Astrocyte (in vitro differentiated cells and primary cell): ENCODE measurements around the gene TEX48. TPM values are rescaled to one million over a fixed set of nuclear protein-coding genes. Genes with fewer than 3 reads are reported as not detected.

ENCODE experiments used
- DNase-seq: peaks from one replicate; pipeline ENCODE4 v3.0.0-alpha.2; 2010; ENCODE audit warnings: low read depth
- FAIRE-seq: peaks from 2 replicates; lab custom pipeline; 2011; peaks lifted over from hg19 to GRCh38; lab: Jason Lieb, UNC
- H2AFZ ChIP-seq: 2 replicates; pipeline ENCODE4 v1.6.0; 2012; ENCODE audit warnings: low read depth, low read length, inconsistent platforms
- H3K27ac ChIP-seq: 2 replicates; pipeline ENCODE4 v1.5.1; 2011; ENCODE audit warnings: low read depth, low read length, inconsistent platforms
- H3K27me3 ChIP-seq: 2 replicates; pipeline ENCODE4 v1.6.0; 2011; ENCODE audit warnings: low read length, inconsistent platforms; ENCODE audit not compliant: insufficient read depth
- H3K36me3 ChIP-seq: 2 replicates; pipeline ENCODE4 v1.5.1; 2011; ENCODE audit warnings: low read length, inconsistent platforms; ENCODE audit not compliant: insufficient read depth
- H3K4me1 ChIP-seq: 2 replicates; pipeline ENCODE4 v1.5.1; 2011; ENCODE audit warnings: low read length, inconsistent platforms; ENCODE audit not compliant: insufficient read depth
- H3K4me2 ChIP-seq: 2 replicates; pipeline ENCODE4 v1.6.0; 2012; ENCODE audit warnings: low read length, inconsistent platforms
- H3K4me3 ChIP-seq: 2 replicates; pipeline ENCODE4 v1.5.1; 2011; ENCODE audit warnings: low read depth, mild to moderate bottlenecking, low read length, inconsistent platforms; ENCODE audit not compliant: insufficient read depth
- H3K79me2 ChIP-seq: 2 replicates; pipeline ENCODE4 v1.6.0; 2012; ENCODE audit warnings: mild to moderate bottlenecking, low read length, inconsistent platforms; ENCODE audit not compliant: insufficient read depth
- H3K9ac ChIP-seq: 2 replicates; pipeline ENCODE4 v1.6.0; 2012; ENCODE audit warnings: mild to moderate bottlenecking, low read length, inconsistent platforms
- H3K9me3 ChIP-seq: 2 replicates; pipeline ENCODE4 v1.5.1; 2012; ENCODE audit warnings: low read depth, mild to moderate bottlenecking, low read length, inconsistent platforms; ENCODE audit not compliant: insufficient read depth
- H4K20me1 ChIP-seq: 2 replicates; pipeline ENCODE4 v1.6.0; 2012; ENCODE audit warnings: low read length, inconsistent platforms; ENCODE audit not compliant: insufficient read depth
- H3K27ac Mint-ChIP-seq: one replicate; pipeline ENCODE4 v1.8.0; 2021; ENCODE audit warnings: mild to moderate bottlenecking, mixed read lengths; ENCODE audit not compliant: unreplicated experiment
- H3K27me3 Mint-ChIP-seq: one replicate; pipeline ENCODE4 v1.8.0; 2021; ENCODE audit warnings: low read depth, mixed read lengths; ENCODE audit not compliant: unreplicated experiment
- H3K36me3 Mint-ChIP-seq: one replicate; pipeline ENCODE4 v1.8.0; 2021; ENCODE audit warnings: low read depth, mixed read lengths; ENCODE audit not compliant: unreplicated experiment
- H3K4me1 Mint-ChIP-seq: one replicate; pipeline ENCODE4 v1.8.0; 2021; ENCODE audit warnings: low read depth, mixed read lengths; ENCODE audit not compliant: unreplicated experiment
- H3K4me3 Mint-ChIP-seq: one replicate; pipeline ENCODE4 v1.8.0; 2021; ENCODE audit warnings: mild to moderate bottlenecking, moderate library complexity, mixed read lengths; ENCODE audit not compliant: unreplicated experiment
- H3K9me3 Mint-ChIP-seq: one replicate; pipeline ENCODE4 v1.8.0; 2021; ENCODE audit warnings: mild to moderate bottlenecking, mixed read lengths; ENCODE audit not compliant: unreplicated experiment
- EZH2 ChIP-seq: IDR thresholded peaks from 2 replicates; pipeline ENCODE4 v1.6.1; 2012; ENCODE audit warnings: mild to moderate bottlenecking, low read length, inconsistent platforms; ENCODE audit not compliant: insufficient read depth
- total RNA-seq: library from RNA; stranded (reverse); gene quantifications from 2 replicates; pipeline ENCODE4 v1.2.1, GENCODE V29; 2021
- TF ChIP-seq, protein P1 (sequence below): IDR thresholded peaks from 2 replicates; pipeline ENCODE4 v1.5.1; 2011; ENCODE audit warnings: low read depth, mild to moderate bottlenecking, inconsistent platforms, low read length, moderate library complexity; ENCODE audit not compliant: insufficient read depth

The TEX48 gene
- total RNA-seq, 1 donor from 2014 or later = not detected

DNA sequence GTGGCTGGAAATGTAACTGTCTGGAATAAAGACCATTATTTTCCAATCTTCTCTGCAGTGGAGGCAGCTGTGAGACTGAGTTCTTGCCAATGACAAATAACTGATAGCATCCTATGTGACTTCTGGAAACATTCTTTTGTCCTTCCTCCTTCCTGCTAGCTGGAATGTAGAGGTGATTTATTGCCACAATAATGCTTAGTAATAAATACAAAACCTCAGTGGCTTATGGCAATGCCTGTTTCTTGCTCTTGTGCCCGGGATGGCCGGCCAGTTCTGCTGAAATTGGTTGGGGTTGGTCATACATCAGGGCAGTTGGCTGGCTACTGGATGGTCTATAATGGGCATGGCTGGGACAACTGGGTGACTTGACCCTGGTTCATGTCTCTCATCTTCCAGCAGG, 12.2 kb upstream of the TEX48 start:
- Mint-ChIP-seq H3K4me1 (peaks cover 42% of the 10 kb centered on the region), H3K4me3 (no peak overlapping the region), H3K27me3 (peaks cover 6% of the 10 kb centered on the region), H3K36me3 (no peaks in the 10 kb centered on the region), H3K9me3 (no peaks in the 10 kb centered on the region), H3K27ac (no peak overlapping the region)
- no peak overlapping the region for H3K27ac ChIP-seq
- peaks cover 38% of the 10 kb centered on the region for H3K4me1 ChIP-seq
- no peaks in the 10 kb centered on the region for H3K27me3 ChIP-seq
- peak overlapping the region; percentile 19 for H3K4me2 ChIP-seq
- no peaks in the 10 kb centered on the region for H3K36me3 ChIP-seq
- H4K20me1 ChIP-seq = no peaks in the 10 kb centered on the region
- no peaks in the 10 kb centered on the region for H3K79me2 ChIP-seq
- H2AFZ ChIP-seq = no peak overlapping the region
- DNase-seq (peak; percentile 90), FAIRE-seq (peak; percentile 86)
- no peak overlapping the region for H3K9ac ChIP-seq
- no peaks in the 10 kb centered on the region for H3K9me3 ChIP-seq
- H3K4me3 ChIP-seq = no peak overlapping the region
- no peak for TF ChIP-seq EZH2
- TF ChIP-seq, protein P1, sequence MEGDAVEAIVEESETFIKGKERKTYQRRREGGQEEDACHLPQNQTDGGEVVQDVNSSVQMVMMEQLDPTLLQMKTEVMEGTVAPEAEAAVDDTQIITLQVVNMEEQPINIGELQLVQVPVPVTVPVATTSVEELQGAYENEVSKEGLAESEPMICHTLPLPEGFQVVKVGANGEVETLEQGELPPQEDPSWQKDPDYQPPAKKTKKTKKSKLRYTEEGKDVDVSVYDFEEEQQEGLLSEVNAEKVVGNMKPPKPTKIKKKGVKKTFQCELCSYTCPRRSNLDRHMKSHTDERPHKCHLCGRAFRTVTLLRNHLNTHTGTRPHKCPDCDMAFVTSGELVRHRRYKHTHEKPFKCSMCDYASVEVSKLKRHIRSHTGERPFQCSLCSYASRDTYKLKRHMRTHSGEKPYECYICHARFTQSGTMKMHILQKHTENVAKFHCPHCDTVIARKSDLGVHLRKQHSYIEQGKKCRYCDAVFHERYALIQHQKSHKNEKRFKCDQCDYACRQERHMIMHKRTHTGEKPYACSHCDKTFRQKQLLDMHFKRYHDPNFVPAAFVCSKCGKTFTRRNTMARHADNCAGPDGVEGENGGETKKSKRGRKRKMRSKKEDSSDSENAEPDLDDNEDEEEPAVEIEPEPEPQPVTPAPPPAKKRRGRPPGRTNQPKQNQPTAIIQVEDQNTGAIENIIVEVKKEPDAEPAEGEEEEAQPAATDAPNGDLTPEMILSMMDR = no peak

GRCh38 chr9:114693248-114693855, 11.4 kb upstream of the TEX48 start:
- peaks cover under 1% of the 10 kb centered on the region for H3K9me3 Mint-ChIP-seq
- peaks cover 42% of the 10 kb centered on the region for H3K4me1 Mint-ChIP-seq
- Histone ChIP-seq H2AFZ (no peak overlapping the region), H3K9me3 (no peaks in the 10 kb centered on the region), H3K27me3 (no peaks in the 10 kb centered on the region), H3K36me3 (no peaks in the 10 kb centered on the region), H3K4me1 (peaks cover 38% of the 10 kb centered on the region), H3K79me2 (no peaks in the 10 kb centered on the region), H3K4me2 (no peak overlapping the region), H3K27ac (no peak overlapping the region), H4K20me1 (no peaks in the 10 kb centered on the region), H3K9ac (no peak overlapping the region), H3K4me3 (no peak overlapping the region)
- H3K27me3 Mint-ChIP-seq = peaks cover 3% of the 10 kb centered on the region
- no peak for FAIRE-seq
- no peak for DNase-seq
- TF ChIP-seq, protein P1 = no peak
- TF ChIP-seq EZH2 = no peak
- H3K36me3 Mint-ChIP-seq = no peaks in the 10 kb centered on the region
- H3K4me3 Mint-ChIP-seq = no peak overlapping the region
- H3K27ac Mint-ChIP-seq = no peak overlapping the region

DNA sequence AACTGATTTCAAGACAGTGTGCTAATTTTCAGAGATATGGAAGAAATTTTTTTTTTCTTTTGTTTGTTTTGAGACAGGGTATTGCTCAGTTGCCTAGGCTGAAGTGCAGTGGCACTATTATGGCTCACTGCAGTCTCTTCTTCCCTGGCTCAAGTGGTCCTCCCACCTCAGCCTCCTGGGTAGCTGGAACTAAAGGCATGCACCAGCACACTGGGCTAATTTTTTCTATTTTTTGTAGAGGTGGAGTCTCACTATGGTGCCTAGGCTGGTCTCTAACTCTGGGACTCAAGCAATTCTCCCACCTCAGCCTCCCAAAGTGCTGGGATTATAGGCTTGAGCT, 9.9 kb upstream of the TEX48 start:
- no peak overlapping the region for H3K4me3 Mint-ChIP-seq
- no peak overlapping the region for H3K4me3 ChIP-seq
- peak overlapping the region; percentile 82 for H3K27ac ChIP-seq
- no peak for TF ChIP-seq EZH2
- DNase-seq (no peak), FAIRE-seq (no peak)
- H2AFZ ChIP-seq = no peak overlapping the region
- no peaks in the 10 kb centered on the region for H4K20me1 ChIP-seq
- no peaks in the 10 kb centered on the region for H3K9me3 ChIP-seq
- no peaks in the 10 kb centered on the region for H3K36me3 ChIP-seq
- H3K79me2 ChIP-seq = no peaks in the 10 kb centered on the region
- peak overlapping the region; percentile 85 for H3K27ac Mint-ChIP-seq
- no peaks in the 10 kb centered on the region for H3K27me3 ChIP-seq
- H3K9ac ChIP-seq = peak overlapping the region; percentile 56
- peaks cover 5% of the 10 kb centered on the region for H3K9me3 Mint-ChIP-seq
- H3K4me1 ChIP-seq = peaks cover 33% of the 10 kb centered on the region
- H3K4me2 ChIP-seq = peak overlapping the region; percentile 76
- H3K27me3 Mint-ChIP-seq = no peaks in the 10 kb centered on the region
- no peaks in the 10 kb centered on the region for H3K36me3 Mint-ChIP-seq
- peaks cover 35% of the 10 kb centered on the region for H3K4me1 Mint-ChIP-seq
